ENCODE results near the gene CLSTN1.
"Not testable (repeated sequence)": the region's sequence is repeated elsewhere in the genome, so short reads cannot be mapped to it uniquely, and the experiment has no call there.

Gene CLSTN1

GRCh38 chr1:9797049-9797448, 26.7 kb downstream of the CLSTN1 start:
- ChIA-PET CTCF (interaction anchor here (0.6 kb wide), 1 partner anchor 34 kb away, joined by 3 read pairs; no protein-coding TSS in a partner anchor), POLR2A (ENCODE audit: low non-redundant PET) (no interaction called here)
- H3K27ac ChIP-seq: peak overlapping the region; percentile 79
- DNase-seq (ENCODE audit: low spot score): no peak
- no peak for TF ChIP-seq CTCF (conservative IDR thresholded peaks at IDR 0.05; ENCODE audit: low read depth)

- no peak overlapping the region for H3K27ac ChIP-seq
- DNase-seq (ENCODE audit: low spot score): no peak
- no peak for TF ChIP-seq CTCF (conservative IDR thresholded peaks at IDR 0.05; ENCODE audit: low read depth)
- POLR2A ChIA-PET (ENCODE audit: low non-redundant PET): no interaction called here
- CTCF ChIA-PET: interaction anchor here (1.2 kb wide), 1 partner anchor 16 kb away, joined by 3 read pairs; no protein-coding TSS in a partner anchor
Observed at GRCh38 chr1:9794081-9794480, 29.7 kb downstream of the CLSTN1 start.

- H3K27ac ChIP-seq: peak overlapping the region; percentile 39
- POLR2A ChIA-PET (ENCODE audit: low non-redundant PET): no interaction called here
- TF ChIP-seq CTCF (conservative IDR thresholded peaks at IDR 0.05; ENCODE audit: low read depth): no peak
- CTCF ChIA-PET: no interaction called here
- DNase-seq (ENCODE audit: low spot score): no peak
Observed at GRCh38 chr1:9793291-9793690, 30.5 kb downstream of the CLSTN1 start.

GRCh38 chr1:9792156-9793042, 31.4 kb downstream of the CLSTN1 start:
- H3K27ac ChIP-seq: peak overlapping the region; percentile 39
- no peak for DNase-seq (ENCODE audit: low spot score)
- CTCF ChIA-PET: interaction anchor here (0.6 to 0.9 kb wide), 5 partner anchors 44 to 286 kb away, joined by 3 to 7 read pairs (median 4); no protein-coding TSS in a partner anchor

GRCh38 chr1:9789700-9790099, 34.1 kb downstream of the CLSTN1 start:
- POLR2A ChIA-PET (ENCODE audit: low non-redundant PET); H3K27ac ChIP-seq; CTCF ChIA-PET; DNase-seq (ENCODE audit: low spot score): not testable (repeated sequence)

More at GRCh38 chr1:9792156-9793042, 31.4 kb downstream of the CLSTN1 start:
- POLR2A ChIA-PET (ENCODE audit: low non-redundant PET): no interaction called here
- no peak for TF ChIP-seq CTCF (conservative IDR thresholded peaks at IDR 0.05; ENCODE audit: low read depth)

GRCh38 chr1:9787702-9788101, 36.1 kb downstream of the CLSTN1 start:
- TF ChIP-seq CTCF (conservative IDR thresholded peaks at IDR 0.05; ENCODE audit: low read depth): no peak
- CTCF ChIA-PET: interaction anchor here (1.1 kb wide), 1 partner anchor 127 kb away, joined by 3 read pairs; no protein-coding TSS in a partner anchor
- peak overlapping the region; percentile 31; the same call in 1 of the 2 replicates for H3K27ac ChIP-seq
- DNase-seq (ENCODE audit: low spot score): no peak
- POLR2A ChIA-PET (ENCODE audit: low non-redundant PET): no interaction called here

- no peak for DNase-seq (ENCODE audit: low spot score)
- ChIA-PET CTCF (interaction anchor here (0.7 to 1.2 kb wide), 2 partner anchors 14 to 101 kb away, joined by 3 read pairs; no protein-coding TSS in a partner anchor), POLR2A (ENCODE audit: low non-redundant PET) (no interaction called here)
- no peak for TF ChIP-seq CTCF (conservative IDR thresholded peaks at IDR 0.05; ENCODE audit: low read depth)
- peak overlapping the region; percentile 59 for H3K27ac ChIP-seq
Observed at GRCh38 chr1:9785406-9785805, 38.4 kb downstream of the CLSTN1 start.

Data from RWPE1 (cell line).